Stimulated activated CD8-positive, alpha-beta memory T cell treated with anti-CD3 and anti-CD28 coated beads, Interleukin-7, amount 100 ng/mL, for 1 hour (primary cell): ENCODE results near the gene POMGNT1.

Experiments used
- DNase-seq, 2 donors: peaks; one replicate each; pipeline ENCODE4 v3.0.0-alpha.2; 2020; ENCODE audit warnings: low read depth in 2 of 2

POMGNT1 gene

DNA sequence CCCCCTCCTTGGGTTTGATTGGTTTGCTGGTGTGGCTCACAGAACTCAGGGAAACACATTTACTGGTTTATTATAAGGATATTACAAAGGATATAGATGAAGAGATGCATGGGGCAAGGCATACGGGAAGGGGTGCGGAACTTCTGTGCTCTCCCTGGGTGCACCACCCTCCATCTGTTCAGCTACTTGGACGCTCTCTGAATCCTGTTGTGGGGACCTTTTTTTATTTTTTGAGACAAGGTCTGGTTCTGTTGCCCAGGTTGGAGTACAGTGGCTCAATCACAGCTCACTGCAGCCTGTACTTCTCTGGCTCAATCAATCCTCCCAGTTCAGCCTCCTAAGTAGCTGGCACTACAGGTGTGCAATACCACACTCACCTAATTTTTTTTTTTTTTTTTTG, 12.3 kb upstream of the POMGNT1 start:
- DNase-seq: no peak

DNA sequence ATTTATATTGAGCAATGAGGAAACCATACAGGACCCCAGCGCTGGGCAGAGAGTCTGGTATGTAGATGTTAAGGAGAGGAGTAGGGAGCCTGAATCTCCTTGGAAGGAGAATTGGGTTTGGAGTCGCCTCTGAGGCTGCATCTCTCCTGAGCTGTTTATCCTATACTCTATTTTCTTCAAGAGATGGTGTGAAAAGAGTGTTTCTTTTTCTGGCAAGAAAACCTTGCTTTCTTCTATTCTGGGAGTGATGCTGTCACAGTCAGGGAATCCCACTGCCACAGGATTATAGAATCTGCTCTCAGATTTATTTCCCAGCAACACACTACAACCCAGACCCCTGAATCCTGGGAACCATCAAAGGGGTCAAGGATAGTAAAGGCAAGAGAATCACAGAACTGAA, 8.2 kb upstream of the POMGNT1 start:
- DNase-seq: no peak

DNA sequence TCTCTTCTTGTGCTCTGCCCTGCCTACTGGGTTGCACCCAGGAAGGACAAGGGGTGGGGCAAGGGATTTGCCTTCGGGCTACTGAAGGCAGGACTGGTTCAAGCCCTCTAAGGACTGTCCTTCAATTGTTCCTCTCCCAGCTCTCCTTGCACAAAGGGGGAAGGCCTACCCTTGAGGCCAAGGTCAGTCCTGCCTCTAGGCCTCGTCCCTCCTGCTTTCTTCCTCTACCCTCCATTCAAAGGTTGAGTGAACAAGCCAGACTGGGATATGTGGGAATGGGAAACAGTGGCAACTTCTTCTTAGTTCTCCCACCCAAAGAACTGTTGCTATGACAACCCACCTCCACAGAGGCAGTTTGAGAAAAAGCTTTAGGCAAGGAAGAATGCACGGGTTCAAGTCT, 7.6 kb upstream of the POMGNT1 start:
- DNase-seq: no peak

DNA sequence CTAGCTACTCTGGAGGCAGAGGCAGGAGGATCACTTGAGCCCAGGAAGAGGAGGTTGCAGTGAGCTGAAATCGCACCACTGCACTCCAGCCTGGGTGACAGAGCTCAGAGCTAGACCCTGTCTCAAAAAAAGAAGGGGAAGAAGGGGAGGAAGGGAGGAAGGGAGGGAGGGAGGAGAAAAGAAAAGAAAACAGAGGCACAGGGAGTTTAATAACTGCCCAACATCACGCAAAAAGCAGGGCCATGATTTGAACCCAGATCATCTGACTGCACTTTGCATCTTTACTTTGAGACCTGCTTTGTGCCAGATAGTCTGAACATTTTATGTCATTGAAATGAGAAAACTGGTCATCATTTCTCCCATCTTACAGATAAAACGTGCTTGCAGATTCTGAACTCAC, 6.9 kb upstream of the POMGNT1 start:
- no peak for DNase-seq

DNA sequence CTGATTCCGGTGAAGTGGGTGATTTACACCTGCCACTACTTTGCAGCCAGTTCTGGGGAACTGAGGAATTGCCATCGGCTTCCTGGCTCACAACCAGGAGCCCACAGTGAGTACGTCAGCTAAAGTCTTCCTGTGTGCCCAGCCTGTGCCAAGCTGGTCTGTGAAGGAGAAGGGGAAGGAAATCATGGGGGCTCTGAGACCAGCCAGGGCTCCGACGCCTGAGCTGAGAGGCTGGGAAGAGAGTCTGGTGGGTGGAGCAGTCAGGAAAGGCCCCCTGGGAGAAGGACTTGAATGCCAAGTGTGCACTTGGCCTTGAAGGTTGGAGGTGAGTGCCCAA, 6.1 kb upstream of the POMGNT1 start:
- no peak for DNase-seq

DNA sequence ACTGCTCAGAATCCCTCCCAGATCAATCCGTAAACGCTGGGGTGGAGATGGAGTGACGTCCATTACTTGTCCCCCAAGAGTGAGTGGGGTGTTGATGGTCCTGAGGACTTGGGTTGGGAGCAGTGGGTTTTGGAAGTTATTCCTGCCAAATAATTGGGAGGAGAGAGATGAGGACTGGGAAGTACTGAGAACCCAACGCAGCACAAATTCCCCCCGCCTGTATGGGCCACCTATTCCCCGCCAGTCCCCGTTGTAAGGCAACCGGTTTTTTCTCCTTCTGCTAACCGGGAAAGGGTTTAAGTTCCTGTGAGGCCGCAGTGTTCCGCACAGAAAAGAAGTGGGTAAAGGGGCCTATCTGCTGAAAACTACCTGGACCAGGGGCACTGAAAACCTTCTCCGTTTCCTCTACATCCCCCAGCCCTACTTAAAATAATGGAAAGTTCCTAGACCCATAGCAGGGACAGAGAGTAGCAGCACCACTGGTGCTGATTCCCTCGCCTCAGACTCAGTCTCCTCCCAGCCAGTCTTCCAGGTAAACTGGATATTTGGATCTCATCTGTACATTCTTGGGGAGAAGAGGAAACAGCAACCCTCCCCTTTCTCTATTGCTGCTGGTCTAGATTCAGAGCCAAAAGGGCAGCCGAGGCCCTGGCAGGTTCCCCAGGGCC, 5.6 kb upstream of the POMGNT1 start:
- DNase-seq: no peak

DNA sequence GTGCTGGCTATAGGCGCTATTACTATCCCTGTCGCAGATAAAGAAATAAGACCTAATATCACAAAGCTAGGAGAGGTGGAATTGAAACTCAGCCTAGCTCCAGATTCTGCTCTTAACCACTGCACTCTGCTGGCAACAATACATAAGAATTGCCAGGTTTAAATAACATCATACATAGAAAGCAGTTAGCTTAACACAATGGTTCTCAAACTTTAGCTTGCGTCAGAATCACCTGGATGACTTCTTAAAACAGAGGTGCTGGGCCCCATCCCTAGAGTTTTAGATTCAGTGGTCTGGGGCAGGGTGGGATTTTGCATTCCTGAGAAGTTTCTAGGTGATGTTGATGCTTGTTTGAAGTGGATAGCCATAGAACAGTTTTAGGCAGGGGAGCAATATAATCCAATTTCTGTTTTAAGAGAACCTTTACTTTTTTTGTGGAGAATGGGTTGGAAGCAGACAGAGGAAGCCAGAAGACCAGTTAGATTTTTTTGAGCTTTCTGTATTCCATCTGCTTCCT, 1.1 kb upstream of the POMGNT1 start:
- DNase-seq: no peak

DNA sequence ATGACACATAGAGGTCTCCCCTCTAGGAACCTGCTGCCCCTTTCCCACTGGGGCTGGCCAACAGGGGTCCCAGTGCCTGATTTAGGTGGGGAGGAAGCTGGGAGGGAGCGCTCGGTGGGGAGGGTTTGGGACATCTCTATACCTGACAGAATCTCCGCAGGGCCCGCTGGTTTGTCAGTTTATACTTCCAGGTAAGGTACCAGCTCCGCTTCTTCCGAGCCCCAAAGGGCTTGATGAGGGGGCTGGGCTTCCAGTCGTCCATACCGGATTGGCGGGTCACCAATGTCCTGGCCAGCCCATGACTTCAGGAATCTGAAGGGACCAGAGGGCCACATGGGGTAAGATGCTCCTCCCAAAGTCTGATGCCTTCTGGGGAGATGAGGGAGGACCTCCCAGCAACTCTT, 672 bp downstream of the POMGNT1 start:
- DNase-seq: no peak

DNA sequence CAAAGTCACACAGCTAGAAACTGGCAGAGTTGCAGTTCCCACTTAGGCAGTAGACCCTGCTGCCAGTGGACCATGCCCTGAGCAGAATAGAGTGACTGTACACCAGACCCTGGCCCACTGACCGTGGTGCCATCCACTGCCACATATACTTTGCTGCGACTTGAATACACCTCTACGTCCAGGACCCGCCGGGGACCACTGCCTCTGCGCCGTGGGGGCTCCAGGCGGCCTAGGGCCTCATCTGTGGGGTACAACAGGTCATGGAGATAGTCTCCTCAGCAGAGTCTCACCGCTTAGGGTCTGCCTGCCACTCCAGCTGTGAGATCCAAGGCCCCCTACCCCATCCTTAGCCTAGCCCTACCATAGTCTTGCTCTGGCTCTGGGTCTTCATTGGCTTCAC, 1.6 kb downstream of the POMGNT1 start:
- no peak for DNase-seq

DNA sequence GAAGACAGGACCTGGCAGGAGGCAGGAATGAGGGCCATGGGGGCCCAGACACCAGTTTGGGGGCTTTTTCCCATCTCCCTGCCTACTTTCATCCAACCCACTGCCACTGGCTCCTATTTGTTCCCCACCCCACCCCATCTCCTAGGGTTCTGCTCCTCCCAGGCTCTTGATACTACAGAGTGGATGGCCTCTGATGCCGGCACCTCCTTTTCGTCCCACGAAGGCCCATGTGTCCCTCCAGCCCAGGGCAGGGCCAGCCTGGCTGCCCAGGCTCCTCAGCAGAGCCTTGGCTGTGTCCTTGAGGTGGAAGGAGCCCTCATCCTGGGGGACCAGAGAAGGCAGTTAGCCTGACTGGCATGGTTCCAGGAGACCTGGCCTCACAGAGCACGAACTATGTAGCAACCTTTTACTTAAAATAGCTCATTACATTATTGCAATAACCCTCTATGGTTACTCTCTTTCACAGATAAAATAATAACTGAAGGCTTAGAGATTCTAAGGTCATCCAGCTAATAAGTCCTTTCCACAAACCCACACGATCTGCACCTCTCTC, 3.5 kb downstream of the POMGNT1 start:
- DNase-seq: no peak

DNA sequence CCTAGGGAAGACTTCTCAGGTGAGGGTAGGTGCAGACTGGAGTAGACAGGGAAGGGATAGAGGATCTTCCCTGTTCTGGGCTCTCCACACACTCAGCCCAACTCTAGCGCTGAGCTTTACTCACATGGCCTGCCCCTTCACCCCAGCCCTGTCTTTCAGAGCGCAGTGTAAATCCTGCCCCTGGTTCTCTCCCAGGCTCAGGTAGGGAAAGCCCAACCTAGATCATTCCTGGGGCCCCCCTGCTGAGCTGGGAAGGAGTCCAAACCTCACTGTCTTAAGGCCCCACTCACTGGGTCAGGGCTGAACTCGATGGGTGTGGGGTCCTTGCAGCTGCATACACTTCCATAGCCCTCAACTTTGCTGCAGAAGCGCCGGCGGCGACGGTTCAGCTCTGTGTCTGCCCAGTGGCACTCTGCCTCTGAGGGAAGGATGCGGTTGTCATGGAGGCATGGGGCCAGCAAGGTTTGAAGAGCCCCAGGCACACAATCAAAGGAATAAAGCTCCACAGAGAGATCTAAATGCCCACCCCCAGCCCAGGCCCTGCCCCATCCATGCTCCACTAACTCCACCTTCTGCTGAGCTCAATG, 4.2 kb downstream of the POMGNT1 start:
- no peak for DNase-seq

DNA sequence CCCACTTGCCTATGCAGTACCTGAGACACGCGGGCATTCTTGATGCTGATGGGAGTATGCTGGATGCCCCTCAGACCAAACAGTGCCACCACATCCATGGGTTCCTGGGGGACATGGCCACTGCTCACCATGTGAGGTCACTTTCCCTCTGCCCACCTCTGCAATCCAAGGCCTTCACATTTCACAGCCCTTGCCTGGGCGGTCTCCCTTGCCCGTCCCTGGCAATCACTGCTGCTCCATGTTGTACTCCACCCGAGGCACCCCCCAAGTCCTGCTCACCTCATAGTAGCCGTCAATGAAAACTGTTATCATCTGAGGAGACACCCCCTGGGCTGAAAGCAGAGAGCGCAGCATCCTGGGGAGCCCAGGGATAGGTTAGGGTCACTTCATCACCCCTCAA, 4.9 kb downstream of the POMGNT1 start:
- no peak for DNase-seq

DNA sequence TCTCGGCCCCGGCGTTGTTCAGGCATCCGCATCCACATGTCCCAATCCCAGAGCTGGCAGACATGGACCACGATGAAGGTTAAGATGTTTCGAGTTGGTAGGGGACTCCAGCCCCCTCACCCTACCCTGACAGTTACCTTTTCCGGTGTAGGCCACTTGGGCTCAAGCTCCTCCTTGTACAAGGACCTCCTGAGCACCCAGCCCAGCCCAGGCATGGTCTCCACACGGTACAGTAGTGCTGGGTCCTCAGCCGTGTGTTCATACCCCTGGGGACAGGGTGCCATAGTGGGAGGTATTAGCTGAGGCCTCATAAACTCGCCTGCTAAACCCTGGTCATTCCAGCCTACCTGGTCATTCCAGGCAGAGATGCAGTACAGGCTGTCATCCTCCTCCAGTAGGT, 6.1 kb downstream of the POMGNT1 start:
- DNase-seq: no peak

DNA sequence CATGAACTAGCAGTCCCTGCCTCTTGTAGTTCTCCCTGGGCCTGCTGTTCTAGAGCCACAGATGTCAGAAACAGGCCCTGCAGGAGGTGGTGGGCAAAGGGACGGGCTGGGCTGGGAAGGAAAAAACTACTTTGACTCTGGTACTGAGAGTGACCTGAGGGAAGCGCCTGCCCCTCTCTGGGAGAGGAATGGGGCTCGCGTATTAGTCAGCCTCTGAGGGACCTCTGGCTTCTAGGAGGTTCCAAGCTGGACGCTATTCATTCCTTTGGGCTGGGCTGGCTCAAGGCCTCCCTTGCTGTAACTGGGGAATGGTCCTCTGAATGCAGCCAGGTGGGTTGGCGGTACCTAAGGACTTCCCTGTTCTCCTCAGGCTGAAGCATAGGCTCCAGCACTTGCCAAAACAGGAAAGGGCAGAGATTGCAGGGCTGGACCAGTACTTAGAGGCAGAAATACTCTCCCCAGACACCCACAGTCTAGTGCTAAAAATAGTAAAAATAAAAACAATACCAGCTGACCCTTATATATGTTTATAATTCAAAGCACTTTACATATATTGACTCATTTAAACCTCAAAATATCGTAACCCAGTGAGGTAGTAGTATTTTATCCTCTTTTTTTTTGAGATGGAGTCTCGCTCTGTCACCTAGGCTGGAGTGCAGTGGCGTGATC, 7.1 kb downstream of the POMGNT1 start:
- no peak for DNase-seq

DNA sequence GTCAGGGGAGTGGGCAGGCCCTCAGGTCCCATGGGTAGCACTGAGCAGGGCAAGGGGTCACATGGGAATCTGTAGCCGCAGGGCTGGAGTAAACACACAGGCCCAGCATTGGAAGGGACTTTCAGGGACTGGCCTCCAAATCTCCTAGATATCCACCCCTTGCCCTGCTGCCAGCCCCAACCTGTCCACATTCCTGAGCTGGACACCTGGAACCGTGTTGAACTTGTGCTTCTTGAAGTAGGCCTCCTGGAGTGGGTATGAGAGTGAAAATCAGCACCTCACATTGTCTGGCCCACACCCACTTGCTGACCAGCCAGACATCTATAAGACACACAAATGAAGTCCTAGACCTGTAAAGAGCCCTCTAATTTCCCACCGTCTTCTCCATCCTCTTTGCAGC, 7.7 kb downstream of the POMGNT1 start:
- DNase-seq: no peak

DNA sequence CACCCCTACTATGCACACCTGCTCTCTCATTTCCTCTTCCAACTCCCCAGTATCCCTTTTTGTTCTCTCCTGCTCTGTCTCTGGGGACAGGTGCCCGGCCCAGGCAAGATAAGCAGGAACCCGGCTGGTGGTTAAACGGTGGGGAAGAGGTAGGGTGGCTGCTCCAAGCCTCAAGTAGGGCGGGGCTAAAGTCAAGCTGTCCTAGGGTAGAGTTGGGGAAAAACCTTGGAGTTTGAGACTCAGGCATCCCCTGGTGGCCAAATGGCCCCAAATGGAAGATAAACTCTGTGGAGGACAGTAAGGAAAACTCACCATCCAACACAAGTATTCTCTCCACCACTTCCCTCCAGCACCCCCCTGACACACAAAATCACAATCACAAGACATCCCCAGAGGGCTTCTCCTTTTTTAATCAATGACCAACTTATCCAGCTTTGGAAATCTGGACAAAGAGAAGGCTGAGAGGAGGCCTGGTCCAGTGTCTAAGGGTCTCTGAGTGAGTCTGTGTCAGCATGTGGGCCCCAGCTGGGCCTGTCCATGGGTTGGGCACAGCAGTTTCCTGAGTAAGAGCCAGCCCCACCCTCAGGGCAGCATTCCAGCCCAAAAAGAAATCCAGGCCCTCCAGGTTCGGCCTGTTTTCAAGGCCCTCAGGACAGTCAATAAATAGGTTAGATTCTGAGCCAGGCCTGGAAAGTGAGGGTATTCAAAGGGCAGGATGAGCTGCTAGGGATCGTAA, 9.8 kb downstream of the POMGNT1 start:
- DNase-seq: no peak

DNA sequence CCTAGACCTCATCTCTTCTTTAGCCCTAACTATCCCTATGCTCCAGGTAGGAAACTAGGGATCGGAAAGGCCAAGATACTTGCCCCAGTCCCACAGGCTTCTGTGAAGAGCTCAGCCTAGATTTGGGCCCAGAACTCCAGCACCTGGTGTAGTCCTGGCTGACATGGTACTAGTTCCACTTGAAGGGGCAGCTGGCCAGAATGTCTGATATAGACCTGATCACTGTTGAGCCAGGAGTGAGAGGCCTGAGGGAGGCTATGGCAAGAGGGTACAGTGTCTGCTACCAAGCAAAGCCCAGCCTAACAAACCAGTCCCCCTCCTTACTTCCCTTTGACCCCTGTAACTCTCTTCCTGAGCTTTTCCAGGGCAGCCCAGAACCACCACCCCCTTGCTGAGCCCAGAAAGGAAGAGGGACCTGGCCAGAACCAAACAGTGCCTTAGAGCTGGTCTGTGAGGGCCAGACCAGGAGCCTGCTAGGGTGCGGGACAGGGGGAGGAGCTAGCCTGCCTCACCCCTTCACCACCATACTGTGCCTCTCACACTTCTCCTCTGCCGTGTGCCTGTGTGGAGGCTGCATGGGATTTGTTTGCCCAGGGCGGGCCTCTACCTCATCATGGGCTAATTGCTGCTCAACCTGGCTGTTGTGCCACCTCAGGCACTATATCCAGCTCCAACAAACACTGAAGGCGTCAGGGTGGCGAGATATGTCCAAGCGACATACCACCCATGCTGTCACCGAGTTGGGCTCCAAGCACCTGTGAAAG, 10.9 kb downstream of the POMGNT1 start:
- no peak for DNase-seq

DNA sequence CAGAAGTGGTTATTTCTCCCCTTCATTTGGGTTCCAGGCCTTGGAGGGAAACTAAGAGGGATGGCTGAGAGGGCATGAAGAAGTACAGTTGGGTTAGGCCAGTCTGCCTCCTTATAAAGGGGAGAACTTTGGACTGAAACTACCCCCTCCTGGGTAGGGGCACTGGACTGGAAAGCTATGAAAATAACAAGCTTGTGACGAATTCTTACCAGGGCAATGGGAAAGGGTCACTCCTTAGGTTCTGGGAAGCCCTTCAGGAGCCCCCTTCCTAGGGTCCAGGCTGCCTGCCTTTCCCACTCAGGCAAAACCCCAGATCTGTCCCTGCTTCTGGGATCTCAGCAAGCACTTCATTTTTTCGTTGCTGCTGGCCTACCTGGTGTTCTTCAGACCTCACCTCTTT, 12.2 kb downstream of the POMGNT1 start:
- DNase-seq: no peak

DNA sequence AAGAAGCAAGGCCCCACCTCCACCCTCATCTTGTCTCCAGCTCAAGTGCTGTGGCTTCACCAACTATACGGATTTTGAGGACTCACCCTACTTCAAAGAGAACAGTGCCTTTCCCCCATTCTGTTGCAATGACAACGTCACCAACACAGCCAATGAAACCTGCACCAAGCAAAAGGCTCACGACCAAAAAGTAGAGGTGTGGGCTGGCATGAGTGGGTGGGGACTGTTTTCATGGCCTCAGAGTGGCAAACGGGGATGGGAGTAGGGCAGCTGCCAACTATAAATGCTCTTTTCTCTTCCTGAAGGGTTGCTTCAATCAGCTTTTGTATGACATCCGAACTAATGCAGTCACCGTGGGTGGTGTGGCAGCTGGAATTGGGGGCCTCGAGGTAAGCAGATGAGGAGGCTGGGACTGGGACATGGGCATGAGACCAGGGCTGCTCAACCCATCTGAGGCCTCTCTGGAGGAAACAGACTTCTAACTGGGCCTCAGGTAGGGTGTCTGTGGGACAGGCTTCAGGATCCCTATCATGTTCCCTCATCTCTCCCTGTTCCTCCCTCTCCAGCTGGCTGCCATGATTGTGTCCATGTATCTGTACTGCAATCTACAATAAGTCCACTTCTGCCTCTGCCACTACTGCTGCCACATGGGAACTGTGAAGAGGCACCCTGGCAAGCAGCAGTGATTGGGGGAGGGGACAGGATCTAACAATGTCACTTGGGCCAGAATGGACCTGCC, 13.1 kb downstream of the POMGNT1 start:
- DNase-seq: no peak

DNA sequence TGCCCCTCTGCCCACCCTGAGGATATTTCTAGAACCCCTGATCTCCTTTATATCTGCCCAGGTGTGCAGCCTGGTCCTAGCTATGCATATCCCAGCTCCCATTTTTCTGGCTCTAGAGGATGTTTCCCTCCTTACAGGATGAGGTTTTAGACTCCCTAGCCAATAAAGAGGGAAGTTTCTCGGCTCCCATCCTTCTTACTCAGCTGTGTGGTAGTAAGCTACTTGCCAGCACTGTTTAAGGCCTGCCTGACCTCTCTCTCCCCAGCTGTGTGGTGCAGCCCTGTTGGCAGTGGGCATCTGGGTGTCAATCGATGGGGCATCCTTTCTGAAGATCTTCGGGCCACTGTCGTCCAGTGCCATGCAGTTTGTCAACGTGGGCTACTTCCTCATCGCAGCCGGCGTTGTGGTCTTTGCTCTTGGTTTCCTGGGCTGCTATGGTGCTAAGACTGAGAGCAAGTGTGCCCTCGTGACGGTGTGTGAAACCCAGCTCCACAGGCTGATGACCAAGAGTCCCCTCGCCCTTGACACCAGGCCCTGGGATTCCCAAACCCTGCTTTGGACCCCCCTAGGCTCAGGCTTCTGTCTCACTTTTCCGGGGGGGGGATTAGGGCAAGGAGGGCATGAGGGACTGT, 14.2 kb downstream of the POMGNT1 start:
- DNase-seq: no peak
